GM12878 (cell line): ENCODE measurements around the gene ADRA2B. TPM values are rescaled to one million over a fixed set of nuclear protein-coding genes. Genes with fewer than 3 reads are reported as not detected.

Experiments
- ATAC-seq: fragments of 200-7000 bp; cut with Tn5 transposase; 3 replicates; pipeline ENCODE4 v1.9.1; 2020; ENCODE audit warnings: mild to moderate bottlenecking, moderate library complexity
- BruUV-seq: library from RNA; stranded (reverse); fragments of 400-500 nt; replicated peaks from 2 replicates; lab custom pipeline; 2021; lab: Mats Ljungman, UMichigan
- CTCF ChIA-PET: fragments of 300-600 bp; sonication (Branson Sonifier 250); formaldehyde crosslinking; extraction: SDS; loops from one replicate; lab custom pipeline; 2021; ENCODE audit warnings: inconsistent platforms; lab: Yijun Ruan, JAX
- POLR2A ChIA-PET: fragments of 350-600 bp; formaldehyde crosslinking; extraction: SDS; loops from one replicate; lab custom pipeline; 2021; ENCODE audit warnings: inconsistent platforms; lab: Charles Lee
- RAD21 ChIA-PET: fragments of 300-600 bp; sonication (Branson Sonifier 250); formaldehyde crosslinking; loops from one replicate; lab custom pipeline; 2023; ENCODE audit warnings: antibody characterized with exemption; ENCODE audit not compliant: unreplicated experiment; lab: Charles Lee
- SMC1A ChIA-PET: fragments of 300-600 bp; sonication (Branson Sonifier 250); formaldehyde crosslinking; loops from one replicate; lab custom pipeline; 2023; ENCODE audit not compliant: unreplicated experiment, uncharacterized antibody; lab: Charles Lee
- DNase-seq: peaks from one replicate; pipeline ENCODE4 v3.0.0-alpha.2; 2011; ENCODE audit warnings: low read depth, low spot score
- FAIRE-seq: peaks from 3 replicates; lab custom pipeline; 2011; peaks lifted over from hg19 to GRCh38; lab: Jason Lieb, UNC
- H2AFZ ChIP-seq: 2 replicates; pipeline ENCODE4 v1.6.0; 2011; ENCODE audit warnings: low read depth, low read length, control low read depth; ENCODE audit not compliant: control insufficient read depth
- H3K27ac ChIP-seq: 2 replicates; pipeline ENCODE4 v1.5.1; 2011; ENCODE audit warnings: control low read depth; ENCODE audit not compliant: control insufficient read depth, insufficient read depth
- H3K27me3 ChIP-seq, 2 experiments: replicated peaks in 1 of 2; 2 replicates each; pipeline versions ENCODE4 v1.6.0 to v1.6.1; 2011; ENCODE audit warnings: low read length in 1 of 2; ENCODE audit not compliant: control insufficient read depth in 2 of 2, insufficient read depth in 2 of 2
- H3K36me3 ChIP-seq, 2 experiments: 2 replicates each; pipeline ENCODE4 v1.5.1; 2011; ENCODE audit warnings: low read length in 1 of 2; ENCODE audit not compliant: control insufficient read depth in 2 of 2, insufficient read depth in 2 of 2
- H3K4me1 ChIP-seq: 2 replicates; pipeline ENCODE4 v1.6.1; 2011; ENCODE audit warnings: mild to moderate bottlenecking, low read length, moderate library complexity, mixed read lengths; ENCODE audit not compliant: control insufficient read depth, insufficient read depth
- H3K4me2 ChIP-seq: 2 replicates; pipeline ENCODE4 v1.6.0; 2011; ENCODE audit warnings: control low read depth; ENCODE audit not compliant: control insufficient read depth, insufficient read depth
- H3K4me3 ChIP-seq: fragments of 200-600 bp; sonication (generic); 2 replicates; pipeline ENCODE4 v1.5.1; 2016
- H3K79me2 ChIP-seq: 2 replicates; pipeline ENCODE4 v1.6.0; 2011; ENCODE audit warnings: low read length; ENCODE audit not compliant: control insufficient read depth, insufficient read depth
- H3K9ac ChIP-seq: 2 replicates; pipeline ENCODE4 v1.8.0; 2011; ENCODE audit warnings: low read length, control low read depth, mixed read lengths; ENCODE audit not compliant: control insufficient read depth, insufficient read depth
- H3K9me3 ChIP-seq: replicated peaks from 3 replicates; pipeline ENCODE4 v1.5.1; 2011; ENCODE audit warnings: mild to moderate bottlenecking, low read length; ENCODE audit not compliant: control insufficient read depth, insufficient read depth
- H4K20me1 ChIP-seq: 2 replicates; pipeline ENCODE4 v1.6.0; 2011; ENCODE audit not compliant: control insufficient read depth, insufficient read depth
- BHLHE40 ChIP-seq, 2 experiments: fragments of 450-650 bp in 1 of 2; IDR thresholded peaks; 2 replicates each; pipeline ENCODE4 v1.6.1; 2011 to 2017; ENCODE audit warnings: low read depth in 2 of 2, borderline replicate concordance in 1 of 2, improper control_type of control experiment in 1 of 2, low read length in 1 of 2, mild to moderate bottlenecking in 1 of 2
- CBX5 ChIP-seq: sonication (generic); IDR thresholded peaks from 2 replicates; pipeline ENCODE4 v1.6.1; 2016; ENCODE audit warnings: low read depth, moderate library complexity, mild to moderate bottlenecking, inconsistent platforms
- CEBPB ChIP-seq, 2 experiments: fragments of 150-350 bp in 1 of 2; IDR thresholded peaks; 2 replicates each; pipeline ENCODE4 v1.6.1; 2012 to 2014; ENCODE audit warnings: low read depth in 2 of 2, low read length in 2 of 2, borderline replicate concordance in 1 of 2, inconsistent platforms in 1 of 2
- CREB1 ChIP-seq: IDR thresholded peaks from 2 replicates; pipeline ENCODE4 v1.6.1; 2012; ENCODE audit warnings: low read depth, mild to moderate bottlenecking, inconsistent platforms
- HDAC2 ChIP-seq: fragments of 200-600 bp; sonication (generic); IDR thresholded peaks from 2 replicates; pipeline ENCODE4 v1.6.1; 2017
- HDAC6 ChIP-seq: fragments of 200-600 bp; sonication (generic); IDR thresholded peaks from one replicate; pipeline ENCODE4 v1.8.0; 2017; ENCODE audit warnings: antibody characterized with exemption; ENCODE audit not compliant: unreplicated experiment
- MYB ChIP-seq: fragments of 150-350 bp; IDR thresholded peaks from 2 replicates; pipeline ENCODE4 v1.6.1; 2014; ENCODE audit warnings: mild to moderate bottlenecking, low read depth, low read length, borderline replicate concordance
- NBN ChIP-seq: fragments of 450-650 bp; IDR thresholded peaks from 2 replicates; pipeline ENCODE4 v1.6.1; 2016
- NR2C2 ChIP-seq: IDR thresholded peaks from 2 replicates; pipeline ENCODE4 v1.6.1; 2011; ENCODE audit warnings: borderline replicate concordance, low read depth; ENCODE audit not compliant: control insufficient read depth, insufficient read length
- NRF1 ChIP-seq: conservative IDR thresholded peaks from 2 replicates; pipeline ENCODE4 v1.6.1; 2011; ENCODE audit warnings: mild to moderate bottlenecking, low read depth, low read length, improper control_type of control experiment
- SMAD5 ChIP-seq: IDR thresholded peaks from 2 replicates; pipeline ENCODE4 v1.6.1; 2016; ENCODE audit warnings: antibody characterized with exemption, low read depth
- SREBF1 ChIP-seq: IDR thresholded peaks from 2 replicates; pipeline ENCODE4 v1.6.1; 2012; ENCODE audit warnings: mild to moderate bottlenecking, low read length
- YBX1 ChIP-seq: fragments of 450-650 bp; IDR thresholded peaks from 2 replicates; pipeline ENCODE4 v1.6.1; 2016; ENCODE audit warnings: antibody characterized with exemption
- WGBS: methylation state at CpG from one replicate; pipeline ENCODE4 v1.1.6; 2016; ENCODE audit warnings: low lambda C conversion rate; ENCODE audit not compliant: insufficient replicate concordance, insufficient coverage; ENCODE audit errors: missing lambda C conversion rate; 5-methylcytosine and 5-hydroxymethylcytosine counted together
- in situ Hi-C: fragments of 300-500 bp; cut with MboI; formaldehyde crosslinking; loops from 9 replicates; pipeline ENCODE4 v1.14.3; 2018; ENCODE audit warnings: mixed read lengths
- intact Hi-C: fragments of 100-400 bp; cut with micrococcal nuclease; formaldehyde crosslinking; loops from one replicate; pipeline ENCODE4 v1.14.2; 2022; ENCODE audit not compliant: unreplicated experiment
- polyA plus RNA-seq, 11 experiments: library from polyadenylated mRNA; depleted of rRNA in 4 of 11; unstranded in 6 of 11; stranded (reverse) in 5 of 11; fragments of >200 nt; fragmentation: Nextera tagmentation in 4 of 11; fragmentation: Illumina TruSeq in 1 of 11; extraction: Ambion mirVana in 4 of 11; extraction: Trizol in 1 of 11; gene quantifications; 1 replicate in 1 of 11; 2 replicates in 10 of 11; pipeline versions ENCODE4 v1.2.1 to v1.2.3, GENCODE V29; 2011 to 2016; ENCODE audit warnings: inconsistent platforms in 2 of 11, missing spikeins in 2 of 11, low read depth in 1 of 11
- total RNA-seq, 4 experiments: library from RNA; depleted of rRNA in 3 of 4; stranded (reverse); fragments of >200 nt in 3 of 4; fragmentation: Illumina TruSeq in 1 of 4; extraction: Trizol in 1 of 4; gene quantifications; 2 replicates each; pipeline versions ENCODE4 v1.2.1 to v1.2.3, GENCODE V29; 2013 to 2021
- TF ChIP-seq, protein P1 (sequence below): fragments of 450-650 bp; IDR thresholded peaks from 2 replicates; pipeline ENCODE4 v1.6.1; 2017; ENCODE audit warnings: mild to moderate bottlenecking, moderate library complexity
- TF ChIP-seq, protein P2 (sequence below): IDR thresholded peaks from 2 replicates; pipeline ENCODE4 v1.6.1; 2012; ENCODE audit warnings: low read depth, low read length, improper control_type of control experiment

The ADRA2B gene
- total and polyA plus RNA-seq, 10 of the 15 experiments (the other 5 are each of a cell fraction or from before 2014, with no cell fraction given) = 0.01 to 0.10 (median 0.04) TPM; not detected in 6

DNA sequence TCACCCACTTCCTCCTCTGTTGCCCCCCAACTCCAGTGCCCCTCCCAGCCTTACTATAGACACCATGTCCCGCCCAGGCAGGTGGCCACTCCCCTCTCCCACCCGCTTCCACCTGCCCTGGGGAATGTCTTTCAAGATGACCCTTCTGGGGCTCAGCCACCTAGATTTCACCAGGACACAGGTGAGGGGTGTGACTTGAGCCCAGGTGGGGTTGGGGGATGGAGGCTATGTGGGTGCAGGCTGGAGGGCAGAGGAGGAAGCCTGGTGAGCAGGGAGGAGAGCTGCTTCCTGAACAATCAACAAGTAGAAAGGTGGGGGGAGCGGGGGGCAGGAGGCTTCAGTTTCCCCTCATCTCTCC, 8.7 kb downstream of the ADRA2B start:
- FAIRE-seq (no peak), DNase-seq (no peak)
- Histone ChIP-seq H2AFZ (no peak overlapping the region), H3K27ac (no peak overlapping the region), H4K20me1 (no peaks in the 10 kb centered on the region), H3K4me2 (no peak overlapping the region), H3K27me3 (no peaks in the 10 kb centered on the region), H3K9me3 (peaks cover 4% of the 10 kb centered on the region; the same call in 2 of the 3 replicates), H3K4me1 (no peaks in the 10 kb centered on the region), H3K4me3 (no peak overlapping the region)
- intact Hi-C loops = no loop called here
- BruUV-seq = no TSS peak
- 10% methylated on average over 3 of the region's 3 CpGs for WGBS
- TF ChIP-seq NR2C2 (no peak), BHLHE40 (IDR thresholded peaks at IDR 0.05; ENCODE audit: borderline replicate concordance in 1 of 2, low read depth in 2 of 2, low read length in 1 of 2) (no peak), MYB (no peak), SREBF1 (no peak), YBX1 (no peak), HDAC2 (no peak), HDAC6 (no peak), CBX5 (no peak), CEBPB (IDR thresholded peaks at IDR 0.05; ENCODE audit: borderline replicate concordance in 1 of 2, low read depth in 2 of 2, low read length in 2 of 2) (no peak), NRF1 (no peak), SMAD5 (no peak), CREB1 (no peak), NBN (no peak)
- TF ChIP-seq, protein P1, sequence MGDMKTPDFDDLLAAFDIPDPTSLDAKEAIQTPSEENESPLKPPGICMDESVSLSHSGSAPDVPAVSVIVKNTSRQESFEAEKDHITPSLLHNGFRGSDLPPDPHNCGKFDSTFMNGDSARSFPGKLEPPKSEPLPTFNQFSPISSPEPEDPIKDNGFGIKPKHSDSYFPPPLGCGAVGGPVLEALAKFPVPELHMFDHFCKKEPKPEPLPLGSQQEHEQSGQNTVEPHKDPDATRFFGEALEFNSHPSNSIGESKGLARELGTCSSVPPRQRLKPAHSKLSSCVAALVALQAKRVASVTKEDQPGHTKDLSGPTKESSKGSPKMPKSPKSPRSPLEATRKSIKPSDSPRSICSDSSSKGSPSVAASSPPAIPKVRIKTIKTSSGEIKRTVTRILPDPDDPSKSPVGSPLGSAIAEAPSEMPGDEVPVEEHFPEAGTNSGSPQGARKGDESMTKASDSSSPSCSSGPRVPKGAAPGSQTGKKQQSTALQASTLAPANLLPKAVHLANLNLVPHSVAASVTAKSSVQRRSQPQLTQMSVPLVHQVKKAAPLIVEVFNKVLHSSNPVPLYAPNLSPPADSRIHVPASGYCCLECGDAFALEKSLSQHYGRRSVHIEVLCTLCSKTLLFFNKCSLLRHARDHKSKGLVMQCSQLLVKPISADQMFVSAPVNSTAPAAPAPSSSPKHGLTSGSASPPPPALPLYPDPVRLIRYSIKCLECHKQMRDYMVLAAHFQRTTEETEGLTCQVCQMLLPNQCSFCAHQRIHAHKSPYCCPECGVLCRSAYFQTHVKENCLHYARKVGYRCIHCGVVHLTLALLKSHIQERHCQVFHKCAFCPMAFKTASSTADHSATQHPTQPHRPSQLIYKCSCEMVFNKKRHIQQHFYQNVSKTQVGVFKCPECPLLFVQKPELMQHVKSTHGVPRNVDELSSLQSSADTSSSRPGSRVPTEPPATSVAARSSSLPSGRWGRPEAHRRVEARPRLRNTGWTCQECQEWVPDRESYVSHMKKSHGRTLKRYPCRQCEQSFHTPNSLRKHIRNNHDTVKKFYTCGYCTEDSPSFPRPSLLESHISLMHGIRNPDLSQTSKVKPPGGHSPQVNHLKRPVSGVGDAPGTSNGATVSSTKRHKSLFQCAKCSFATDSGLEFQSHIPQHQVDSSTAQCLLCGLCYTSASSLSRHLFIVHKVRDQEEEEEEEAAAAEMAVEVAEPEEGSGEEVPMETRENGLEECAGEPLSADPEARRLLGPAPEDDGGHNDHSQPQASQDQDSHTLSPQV = no peak
- TF ChIP-seq, protein P2, sequence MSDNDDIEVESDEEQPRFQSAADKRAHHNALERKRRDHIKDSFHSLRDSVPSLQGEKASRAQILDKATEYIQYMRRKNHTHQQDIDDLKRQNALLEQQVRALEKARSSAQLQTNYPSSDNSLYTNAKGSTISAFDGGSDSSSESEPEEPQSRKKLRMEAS = no peak
- TF ChIP-seq, all 136 proteins: peak for 0
- in situ Hi-C loops = no loop called here
- Histone ChIP-seq H3K9ac (no peak overlapping the region), H3K79me2 (no peaks in the 10 kb centered on the region), H3K36me3 (no peaks in the 10 kb centered on the region)
- ChIA-PET POLR2A (no interaction called here), CTCF (no interaction called here), SMC1A (no interaction called here), RAD21 (no interaction called here)
- no peak for ATAC-seq
